Gastrocnemius medialis (tissue), 4 donors: ENCODE data around the gene ANKRD13B.

Experiments
- CTCF ChIP-seq, 5 experiments: fragments of 450-650 bp in 3 of 5; fragments of 200-600 bp in 2 of 5; sonication (generic) in 2 of 5; IDR thresholded peaks in 4 of 5; conservative IDR thresholded peaks in 1 of 5; 1 replicate in 4 of 5; 2 replicates in 1 of 5; pipeline ENCODE4 v1.5.1; 2016 to 2019; ENCODE audit warnings: antibody characterized with exemption in 5 of 5, mild to moderate bottlenecking in 3 of 5, moderate library complexity in 3 of 5
- POLR2A ChIP-seq, 2 donors: fragments of 450-650 bp; IDR thresholded peaks; one replicate each; pipeline ENCODE4 v1.6.1; 2017; ENCODE audit warnings: antibody characterized with exemption in 2 of 2, mild to moderate bottlenecking in 2 of 2, moderate library complexity in 2 of 2

DNA sequence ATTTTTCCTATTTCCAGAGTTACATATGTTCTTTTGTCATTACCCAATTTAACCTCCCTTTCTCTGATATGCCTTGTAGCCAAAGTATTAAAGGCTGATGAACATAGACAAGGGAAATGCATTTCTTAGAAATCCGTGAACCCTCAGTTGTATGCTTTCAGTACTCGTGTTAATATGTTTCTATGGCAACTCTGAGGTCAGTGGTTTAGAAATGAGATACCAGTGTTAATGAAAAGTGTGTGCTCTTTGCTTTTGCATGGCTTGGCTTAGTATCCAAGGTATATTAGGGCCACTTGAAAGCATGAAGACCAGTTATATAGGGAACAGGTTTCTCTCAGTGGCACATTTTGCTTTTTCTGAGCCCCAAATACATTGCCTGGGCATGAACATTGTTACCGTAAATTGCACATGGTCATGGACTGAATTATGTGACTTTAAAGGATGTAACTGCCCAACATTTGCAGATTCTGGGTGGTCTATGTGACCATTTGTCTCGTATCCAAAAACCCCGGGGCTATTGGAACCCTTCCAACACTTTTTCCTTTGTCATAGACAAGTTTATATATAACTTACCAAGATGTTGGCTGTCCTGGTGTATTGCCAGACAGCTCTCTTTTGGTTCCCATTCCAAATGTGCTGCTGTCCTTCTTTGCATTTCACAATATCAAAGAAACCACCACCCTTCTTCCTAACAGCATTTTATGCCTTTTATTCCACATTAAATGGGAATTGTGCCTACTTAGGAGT is 43.6 kb upstream of the ANKRD13B start:
- TF ChIP-seq POLR2A (IDR thresholded peaks at IDR 0.05) (no peak), CTCF (IDR thresholded peaks at IDR 0.05 in 4 of 5, conservative IDR thresholded peaks at IDR 0.05 in 1 of 5) (no peak)
